ENCODE results near the gene ACSM6.
"Not testable (repeated sequence)": the region's sequence is repeated elsewhere in the genome, so short reads cannot be mapped to it uniquely, and the experiment has no call there.

The ACSM6 gene

GRCh38 chr10:95193944-95194343 lies at the start of gene ACSM6:
ACSM6 (plus strand) TSS chr10:95194238; CDS start chr10:95194486, 248 bp downstream.
- DNase-seq = no peak

GRCh38 chr10:95168694-95169093 lies 25.3 kb upstream of the ACSM6 start:
- DNase-seq = no peak

GRCh38 chr10:95169522-95169921 lies 24.5 kb upstream of the ACSM6 start:
- no peak for DNase-seq

- no peak for DNase-seq
These were observed 23.2 kb upstream of the ACSM6 start for GRCh38 chr10:95170790-95171189.

GRCh38 chr10:95171336-95171735 lies 22.7 kb upstream of the ACSM6 start:
- DNase-seq = no peak

GRCh38 chr10:95172851-95173250 lies 21.2 kb upstream of the ACSM6 start:
- DNase-seq = no peak

GRCh38 chr10:95176101-95176500 lies 17.9 kb upstream of the ACSM6 start:
- peak in 1 of 2 experiments; percentile 3 for DNase-seq

GRCh38 chr10:95177429-95177828 lies 16.6 kb upstream of the ACSM6 start:
- no peak for DNase-seq

- no peak for DNase-seq
These were observed 15.8 kb upstream of the ACSM6 start for GRCh38 chr10:95178266-95178665.

GRCh38 chr10:95178797-95179196 lies 15.2 kb upstream of the ACSM6 start:
- DNase-seq = no peak

- DNase-seq = no peak
These were observed 12.3 kb upstream of the ACSM6 start for GRCh38 chr10:95181726-95182125.

- peak; percentile 29 to 85 for DNase-seq
These were observed 10.5 kb upstream of the ACSM6 start for GRCh38 chr10:95183271-95184230.

- no peak for DNase-seq
These were observed 6.4 kb upstream of the ACSM6 start for GRCh38 chr10:95187617-95188016.

GRCh38 chr10:95188593-95188992 lies 5.4 kb upstream of the ACSM6 start:
- DNase-seq = no peak

- no peak for DNase-seq
These were observed 2.0 kb downstream of the ACSM6 start for GRCh38 chr10:95196046-95196445.

GRCh38 chr10:95201736-95202135 lies 7.7 kb downstream of the ACSM6 start:
- DNase-seq = no peak

GRCh38 chr10:95202865-95203264 lies 8.8 kb downstream of the ACSM6 start:
- DNase-seq = not testable (repeated sequence)

GRCh38 chr10:95208702-95209391 lies 14.8 kb downstream of the ACSM6 start:
- peak in 1 of 2 experiments; percentile 6 for DNase-seq

GRCh38 chr10:95209509-95210127 lies 15.6 kb downstream of the ACSM6 start:
- no peak for DNase-seq

- no peak for DNase-seq
These were observed 17.7 kb downstream of the ACSM6 start for GRCh38 chr10:95211606-95212279.

GRCh38 chr10:95214369-95214768 lies 20.3 kb downstream of the ACSM6 start:
- DNase-seq = no peak

- no peak for DNase-seq
These were observed 20.8 kb downstream of the ACSM6 start for GRCh38 chr10:95214793-95215192.

GRCh38 chr10:95217476-95217875 lies 23.4 kb downstream of the ACSM6 start:
- no peak for DNase-seq
